Measurements from ENCODE around the gene TP53RK.

The TP53RK gene

DNA sequence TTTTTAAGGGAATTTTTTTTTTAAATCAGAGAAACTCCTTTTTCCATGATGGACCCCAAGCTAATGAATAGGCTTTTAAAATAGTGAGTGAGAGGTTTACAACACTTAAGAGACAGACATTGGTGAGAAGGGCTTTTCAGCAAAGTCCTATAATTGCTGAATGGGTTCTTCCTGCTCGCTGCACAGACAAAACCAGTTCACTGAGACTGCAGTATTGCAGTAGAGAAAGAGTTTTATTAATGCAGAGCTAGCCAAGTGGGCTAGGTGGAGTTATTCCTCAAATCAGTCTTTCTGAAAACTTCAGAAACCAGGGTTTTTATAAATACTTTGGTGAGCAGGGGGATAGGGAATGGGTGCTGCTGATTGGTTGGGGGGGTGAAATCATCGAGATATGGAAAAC lies 17.0 kb upstream of the TP53RK start:
- DNase-seq (ENCODE audit: low read depth): no peak

DNA sequence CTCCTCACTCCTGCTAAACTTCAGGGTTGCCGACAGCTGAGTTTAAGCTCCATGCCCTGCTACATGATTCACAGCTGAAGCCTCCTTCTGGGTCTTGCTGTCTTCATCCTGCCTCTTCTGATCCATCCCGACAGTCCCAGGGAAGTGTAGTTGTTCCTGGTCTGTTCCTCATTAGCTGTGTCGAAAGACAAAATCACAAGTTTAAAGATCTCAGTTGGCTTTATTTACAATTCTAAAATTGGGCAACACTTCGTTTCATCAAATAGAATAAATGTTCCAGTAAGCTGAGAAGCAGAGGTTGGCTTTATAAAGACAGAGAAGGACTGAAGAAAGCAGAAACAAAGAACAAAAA lies 16.1 kb upstream of the TP53RK start:
- DNase-seq (ENCODE audit: low read depth): no peak

DNA sequence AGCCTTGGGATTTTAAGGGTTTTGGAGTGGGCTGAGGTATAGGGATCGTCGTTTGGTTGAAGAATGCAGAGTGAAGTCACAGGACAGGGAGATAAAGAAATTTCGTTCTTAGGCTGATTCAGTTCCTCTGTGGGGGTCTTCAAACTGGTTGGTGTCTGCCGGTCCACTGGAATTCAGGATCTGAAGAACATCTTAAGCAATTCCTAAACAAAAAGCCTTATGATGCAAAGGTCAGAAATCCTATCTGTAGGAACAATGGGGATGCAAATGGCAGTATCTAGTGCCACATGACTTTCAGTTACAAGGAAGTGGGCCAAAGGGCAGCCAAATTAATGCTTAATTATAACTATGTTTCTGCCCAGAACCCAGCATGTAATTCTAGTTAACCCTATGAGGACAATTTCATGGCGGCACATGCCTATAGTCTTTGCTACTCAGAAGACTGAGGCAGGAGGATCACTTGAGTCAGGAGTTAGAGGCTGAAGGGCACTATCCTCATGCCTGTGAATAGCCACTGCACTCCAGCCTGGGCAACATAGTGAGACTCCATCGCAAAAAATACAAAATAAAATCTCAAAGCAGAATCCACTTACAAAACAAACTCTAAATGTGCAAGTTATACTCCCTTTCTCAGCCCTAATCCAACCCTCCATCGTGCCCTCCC lies 15.6 kb upstream of the TP53RK start:
- DNase-seq (ENCODE audit: low read depth): no peak

- DNase-seq (ENCODE audit: low read depth): no peak
Measured at GRCh38 chr20:46703435-46703834, 14.2 kb upstream of the TP53RK start.

DNA sequence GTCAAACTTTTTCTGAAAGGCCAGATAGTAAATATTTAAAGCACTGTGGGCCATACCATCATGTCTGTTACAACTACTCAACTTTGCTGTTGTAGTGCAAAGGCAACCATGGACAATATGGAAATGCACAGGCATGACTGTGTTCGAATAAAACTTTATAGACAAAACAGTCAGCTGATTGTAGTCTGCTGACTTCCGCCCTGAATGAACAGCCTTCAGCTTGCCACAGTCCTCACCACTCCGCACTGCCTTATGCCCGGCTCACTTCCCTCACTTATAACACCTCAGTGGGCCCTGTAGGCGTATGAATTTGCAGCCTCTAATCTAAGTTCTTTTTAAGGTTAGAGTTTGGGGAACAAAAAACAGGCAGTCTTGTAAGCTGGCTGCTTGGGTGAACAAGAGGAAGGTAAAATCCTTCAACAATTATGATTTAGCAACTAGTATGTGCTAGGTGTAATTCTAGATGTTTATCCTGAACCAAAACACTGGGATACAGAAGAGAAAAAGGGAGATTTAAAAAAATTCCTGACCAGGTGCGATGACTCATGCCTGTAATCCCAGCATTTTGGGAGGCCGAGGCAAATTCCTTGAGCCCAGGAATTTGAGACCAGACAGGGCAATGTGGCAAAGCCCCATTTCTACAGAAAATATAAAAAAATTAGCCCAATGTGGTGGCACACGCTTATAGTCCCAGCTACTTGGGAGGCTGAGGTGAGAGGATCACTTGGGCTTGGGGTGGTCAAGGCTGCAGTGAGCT lies 13.4 kb upstream of the TP53RK start:
- no peak for DNase-seq (ENCODE audit: low read depth)

- DNase-seq (ENCODE audit: low read depth): no peak
Measured at GRCh38 chr20:46701986-46702385, 12.7 kb upstream of the TP53RK start.

DNA sequence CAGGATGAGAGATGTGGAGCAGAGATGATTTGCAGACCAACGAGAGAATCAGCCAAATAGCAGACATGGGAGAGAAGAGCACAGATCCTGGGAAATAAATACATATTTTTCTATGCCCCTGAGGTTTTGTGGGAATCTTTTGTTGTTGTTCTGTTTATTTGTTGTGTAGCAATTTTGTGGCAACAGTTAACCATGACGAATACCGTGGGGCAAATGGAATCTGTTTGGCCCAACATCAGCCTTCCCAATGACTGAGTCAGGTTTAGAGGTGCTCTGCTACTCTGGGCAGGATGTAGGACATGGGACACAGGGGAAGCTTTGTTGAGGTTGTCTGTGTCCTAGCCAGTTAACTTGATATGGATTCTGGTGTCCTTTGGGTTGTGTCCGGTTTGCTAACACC lies 12.3 kb upstream of the TP53RK start:
- no peak for DNase-seq (ENCODE audit: low read depth)

DNA sequence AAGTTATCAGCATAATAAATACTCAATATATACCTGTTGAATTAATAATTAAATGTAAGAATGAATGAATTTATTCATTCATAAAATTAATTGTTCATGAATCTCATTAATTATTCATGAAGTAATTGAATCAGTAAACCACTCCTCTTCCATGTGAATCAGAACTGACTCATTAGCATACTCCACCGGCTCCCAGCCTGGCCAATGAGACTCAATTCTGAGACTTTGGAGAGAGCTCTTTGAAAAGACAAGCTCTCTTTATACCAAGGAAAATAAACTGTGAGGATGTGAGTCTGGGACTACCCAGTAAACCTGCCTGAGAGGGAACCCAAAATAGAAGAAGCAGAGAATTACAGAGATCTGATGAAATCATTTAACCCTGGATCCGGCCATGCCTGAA lies 11.8 kb upstream of the TP53RK start:
- DNase-seq (ENCODE audit: low read depth): no peak

- DNase-seq (ENCODE audit: low read depth): no peak
Measured at GRCh38 chr20:46700481-46700880, 11.2 kb upstream of the TP53RK start.

DNA sequence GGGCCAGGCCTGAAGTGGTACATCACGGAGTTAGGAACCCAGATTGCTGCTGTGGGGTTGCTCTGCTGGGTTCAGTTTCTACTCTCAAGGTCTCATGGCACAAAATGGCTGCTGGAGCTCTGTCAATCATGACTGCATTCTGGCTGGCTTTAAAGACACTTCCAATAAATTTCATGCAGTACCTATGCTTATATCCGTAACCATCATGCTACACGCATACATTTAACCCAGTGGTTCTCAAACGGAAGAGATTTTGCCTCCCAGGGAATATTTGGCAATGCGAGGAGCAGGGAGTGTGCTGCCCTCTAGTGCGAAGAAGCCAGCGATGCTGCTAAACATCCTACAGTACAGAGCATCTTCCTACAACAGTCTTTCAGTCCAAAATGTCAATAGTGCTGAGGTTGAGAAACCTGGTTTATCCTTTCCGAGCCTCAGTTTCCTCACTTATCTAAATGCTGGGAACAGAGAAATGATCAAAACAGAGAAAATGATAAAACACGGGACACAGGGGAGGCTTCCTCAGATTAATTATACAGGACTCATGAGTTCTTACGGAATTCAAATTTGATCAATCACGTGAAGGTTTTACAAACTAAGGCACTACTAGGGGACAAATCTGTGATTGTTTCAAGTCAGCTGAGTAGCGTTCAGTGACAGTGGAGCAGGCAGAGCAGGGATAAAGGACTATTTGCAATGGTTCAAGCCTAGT lies 10.6 kb upstream of the TP53RK start:
- no peak for DNase-seq (ENCODE audit: low read depth)

DNA sequence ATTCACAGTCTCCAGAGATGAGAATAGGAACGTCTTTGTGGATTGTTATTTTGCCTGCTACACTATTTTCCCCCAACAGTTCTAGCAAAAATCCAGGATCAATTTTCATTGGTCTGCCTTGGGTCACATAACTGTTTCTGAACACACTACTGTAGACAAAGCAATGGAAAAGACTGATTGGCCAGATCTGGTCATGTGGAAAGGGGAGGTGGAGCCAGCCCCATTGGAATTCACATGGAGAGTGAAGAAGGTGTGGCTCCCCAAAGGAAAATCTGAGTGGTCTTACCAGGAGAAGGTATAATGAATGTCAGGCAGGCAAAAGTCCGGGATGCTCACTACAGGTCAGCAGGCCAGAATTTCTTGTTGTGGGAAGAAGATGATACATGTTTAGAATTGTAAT lies 9.5 kb upstream of the TP53RK start:
- no peak for DNase-seq (ENCODE audit: low read depth)

DNA sequence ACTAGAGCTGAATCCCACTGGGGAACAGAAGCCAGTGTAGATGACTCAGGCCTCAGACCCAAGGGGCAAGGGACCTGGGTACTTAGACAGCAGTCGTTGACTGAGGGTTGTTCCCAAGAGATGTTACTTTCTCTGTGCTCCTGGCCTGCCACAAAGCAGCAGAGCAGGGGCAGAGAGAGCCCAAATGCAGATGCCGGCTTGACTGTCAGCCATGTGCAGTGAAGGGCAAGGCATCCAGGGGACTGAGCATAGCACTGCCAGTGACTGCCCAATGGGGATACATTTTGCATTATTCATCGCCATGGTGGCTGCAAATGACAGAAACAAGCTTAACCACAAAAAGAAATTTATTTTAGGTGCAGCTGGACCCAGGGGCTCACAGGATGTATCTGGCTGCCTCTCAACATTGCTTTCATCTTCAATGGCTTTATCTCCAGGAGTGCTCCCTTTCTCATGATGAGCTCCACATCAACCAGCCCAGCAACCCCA lies 7.6 kb upstream of the TP53RK start:
- DNase-seq (ENCODE audit: low read depth): no peak

- DNase-seq (ENCODE audit: low read depth): no peak
Measured at GRCh38 chr20:46695892-46696291, 6.6 kb upstream of the TP53RK start.

DNA sequence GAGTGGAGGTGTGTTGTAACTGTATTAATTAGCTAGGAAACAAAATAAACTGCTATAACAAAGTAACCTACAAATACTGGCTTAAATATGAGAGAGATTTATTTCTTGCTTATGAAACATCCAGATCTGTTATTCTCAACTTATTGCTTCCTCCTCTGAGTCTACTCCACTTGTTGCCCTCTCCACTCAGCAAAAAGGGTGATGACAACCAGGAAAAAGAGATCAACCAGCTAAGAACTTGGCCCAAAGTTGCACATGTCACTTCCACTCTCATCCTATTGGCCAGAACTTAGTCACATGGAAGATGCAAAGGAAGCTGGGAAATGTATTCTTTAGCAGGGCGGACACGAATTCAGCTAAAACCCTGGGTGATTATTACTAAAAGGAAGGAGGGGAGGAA lies 5.2 kb upstream of the TP53RK start:
- no peak for DNase-seq (ENCODE audit: low read depth)

DNA sequence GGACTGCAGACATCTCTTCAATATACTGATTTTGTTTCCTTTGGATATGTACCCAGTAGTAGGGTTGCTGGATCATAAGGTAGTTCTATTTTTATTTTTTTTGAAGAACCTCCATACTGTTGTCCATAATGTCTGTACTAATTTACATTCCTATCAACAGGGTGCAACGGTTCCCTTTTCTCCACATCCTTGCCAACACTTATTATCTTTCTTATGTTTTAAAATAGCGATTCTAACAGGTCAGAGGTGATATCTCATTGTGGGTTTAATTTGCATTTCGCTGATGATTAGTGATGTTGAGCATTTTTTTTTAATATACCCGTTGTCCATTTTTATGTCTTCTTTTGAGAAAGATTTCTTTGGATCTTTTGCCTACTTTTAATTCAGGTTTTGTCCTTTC lies 2.0 kb upstream of the TP53RK start:
- no peak for DNase-seq (ENCODE audit: low read depth)

DNA sequence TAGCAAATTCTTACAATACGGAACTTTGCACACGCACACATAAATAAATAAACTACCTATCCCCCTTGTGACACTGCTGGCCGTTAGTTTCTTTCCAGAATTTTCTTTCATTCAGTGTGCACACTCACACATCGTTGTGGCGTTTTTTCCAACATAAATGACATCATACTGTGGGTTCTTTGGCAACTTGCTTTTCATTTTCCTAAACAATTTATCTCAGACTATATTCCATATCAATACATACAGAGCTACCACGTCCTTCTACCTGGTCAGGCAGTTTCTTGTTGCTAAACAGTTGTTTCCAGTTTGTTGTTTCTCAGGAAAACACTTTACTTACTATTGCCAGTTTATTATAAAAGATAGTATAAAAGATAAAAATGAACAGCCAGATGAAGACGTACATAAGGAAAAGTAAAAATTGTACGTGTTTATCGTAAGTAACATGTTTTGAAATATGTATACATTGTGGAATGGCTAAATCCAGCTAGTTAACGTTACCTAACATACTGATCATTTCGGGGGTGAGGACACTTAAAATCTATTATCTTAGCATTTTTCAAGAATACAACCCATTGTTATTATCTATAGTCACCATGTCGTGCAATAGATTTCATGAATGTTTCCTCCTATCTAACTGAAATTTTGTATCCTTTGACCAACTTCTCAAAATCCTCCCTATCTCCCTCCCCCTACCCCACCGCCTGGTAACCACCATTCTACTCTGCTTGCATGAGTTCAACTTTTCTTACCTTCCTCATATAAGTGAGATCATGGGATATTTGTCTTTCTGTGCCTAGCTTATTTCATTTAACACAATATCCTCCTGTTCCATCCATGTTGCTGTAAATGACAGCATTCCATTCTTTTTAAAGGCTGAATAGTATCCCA lies 1.2 kb upstream of the TP53RK start:
- no peak for DNase-seq (ENCODE audit: low read depth)

GRCh38 chr20:46689754-46690085 lies 476 bp upstream of the TP53RK start:
- no peak for DNase-seq (ENCODE audit: low read depth)

DNA sequence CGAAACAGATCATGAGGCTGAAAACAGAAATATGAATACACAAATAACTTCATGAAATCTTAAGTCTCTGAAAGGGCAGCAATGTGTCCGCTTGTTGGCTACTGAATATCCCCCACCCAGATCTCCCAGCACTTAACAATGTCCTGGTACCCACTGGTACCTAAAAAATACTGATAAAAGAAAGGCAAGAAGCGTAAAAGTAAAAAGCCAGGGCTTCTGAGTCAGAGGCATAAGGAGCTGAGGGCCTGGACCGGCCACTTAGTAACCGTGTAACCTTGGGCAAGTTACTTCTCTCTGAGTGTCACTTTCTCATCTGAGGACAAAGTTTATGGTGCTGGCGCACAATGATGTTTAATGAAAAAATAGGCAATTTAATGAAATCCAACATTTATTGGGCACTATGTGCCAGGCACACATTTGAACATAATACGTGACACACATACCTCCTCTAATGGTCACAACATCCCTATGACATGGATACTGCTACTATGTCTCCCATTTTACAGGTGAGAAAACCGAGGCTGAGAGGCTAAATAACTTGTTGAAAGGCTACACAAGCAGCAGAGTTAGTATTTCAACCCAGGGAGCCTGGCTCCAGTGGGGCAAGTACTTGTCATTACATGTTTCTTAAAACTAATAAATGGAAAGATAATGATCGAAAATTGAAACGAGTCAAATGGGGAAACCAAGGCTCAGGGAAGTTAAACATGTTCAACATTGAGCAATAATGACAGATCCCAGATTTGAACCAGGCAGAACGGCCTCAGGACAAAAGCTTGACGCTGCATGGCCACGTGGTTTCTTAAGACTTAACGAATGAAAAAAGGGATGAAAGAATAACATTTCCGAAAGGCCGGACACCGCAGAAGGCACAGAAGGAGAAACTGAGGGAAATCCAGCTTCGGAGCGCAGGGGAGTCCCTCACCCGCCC lies 828 bp downstream of the TP53RK start:
- peak; percentile 1 for DNase-seq (ENCODE audit: low read depth)

- no peak for DNase-seq (ENCODE audit: low read depth)
Measured at GRCh38 chr20:46683939-46684750, 5.1 kb downstream of the TP53RK start.

- no peak for DNase-seq (ENCODE audit: low read depth)
Measured at GRCh38 chr20:46683668-46683938, 5.6 kb downstream of the TP53RK start.

Data from stimulated activated CD8-positive, alpha-beta memory T cell treated with anti-CD3 and anti-CD28 coated beads, Interleukin-7, amount 100 ng/mL, for 24 hours (primary cell).